GM23338 (cell line): Measurements from ENCODE around the gene EFR3B.

ENCODE experiments used
- CREB1 ChIP-seq: fragments of 250-450 bp; sonication (Bioruptor Pico); IDR thresholded peaks from 2 replicates; pipeline ENCODE4 v1.5.0; 2020; ENCODE audit warnings: low read depth, mild to moderate bottlenecking, moderate library complexity
- EZH2 ChIP-seq: fragments of 200-600 bp; sonication (generic); IDR thresholded peaks from one replicate; pipeline ENCODE4 v1.8.0; 2017; ENCODE audit warnings: antibody characterized with exemption, mild to moderate bottlenecking, low read depth; ENCODE audit not compliant: unreplicated experiment
- EZH2phosphoT487 ChIP-seq: fragments of 200-600 bp; sonication (generic); IDR thresholded peaks from one replicate; pipeline ENCODE4 v1.8.1; 2018; ENCODE audit warnings: antibody characterized with exemption; ENCODE audit not compliant: unreplicated experiment
- JUNB ChIP-seq: IDR thresholded peaks from one replicate; pipeline ENCODE4 v1.6.1; 2016; ENCODE audit warnings: antibody characterized with exemption; ENCODE audit not compliant: unreplicated experiment
- NANOG ChIP-seq: IDR thresholded peaks from 2 replicates; pipeline ENCODE4 v1.6.1; 2016; ENCODE audit warnings: antibody characterized with exemption, borderline replicate concordance
- POLR2AphosphoS5 ChIP-seq: IDR thresholded peaks from 2 replicates; pipeline ENCODE4 v1.6.1; 2016; ENCODE audit warnings: antibody characterized with exemption, low read depth
- REST ChIP-seq: IDR thresholded peaks from one replicate; pipeline ENCODE4 v1.6.1; 2018; ENCODE audit warnings: antibody characterized with exemption; ENCODE audit not compliant: unreplicated experiment
- ZNF114 ChIP-seq: fragments of 250-450 bp; sonication (Bioruptor Pico); IDR thresholded peaks from 2 replicates; pipeline ENCODE4 v1.5.0; 2020; ENCODE audit warnings: mild to moderate bottlenecking, moderate library complexity
- TF ChIP-seq, protein P1 (sequence below), 2 experiments: fragments of 200-600 bp in 1 of 2; sonication (generic) in 1 of 2; conservative IDR thresholded peaks; 2 replicates each; pipeline versions ENCODE4 v1.5.1 to v1.6.1; 2016 to 2017; ENCODE audit warnings: antibody characterized with exemption in 2 of 2, low read depth in 2 of 2, mild to moderate bottlenecking in 2 of 2, moderate library complexity in 1 of 2
- TF ChIP-seq, protein P2 (sequence below): IDR thresholded peaks from 2 replicates; pipeline ENCODE4 v1.6.1; 2016; ENCODE audit warnings: antibody characterized with exemption

GRCh38 chr2:25115249-25115883 is 73.5 kb downstream of the EFR3B start:
- TF ChIP-seq, protein P1, sequence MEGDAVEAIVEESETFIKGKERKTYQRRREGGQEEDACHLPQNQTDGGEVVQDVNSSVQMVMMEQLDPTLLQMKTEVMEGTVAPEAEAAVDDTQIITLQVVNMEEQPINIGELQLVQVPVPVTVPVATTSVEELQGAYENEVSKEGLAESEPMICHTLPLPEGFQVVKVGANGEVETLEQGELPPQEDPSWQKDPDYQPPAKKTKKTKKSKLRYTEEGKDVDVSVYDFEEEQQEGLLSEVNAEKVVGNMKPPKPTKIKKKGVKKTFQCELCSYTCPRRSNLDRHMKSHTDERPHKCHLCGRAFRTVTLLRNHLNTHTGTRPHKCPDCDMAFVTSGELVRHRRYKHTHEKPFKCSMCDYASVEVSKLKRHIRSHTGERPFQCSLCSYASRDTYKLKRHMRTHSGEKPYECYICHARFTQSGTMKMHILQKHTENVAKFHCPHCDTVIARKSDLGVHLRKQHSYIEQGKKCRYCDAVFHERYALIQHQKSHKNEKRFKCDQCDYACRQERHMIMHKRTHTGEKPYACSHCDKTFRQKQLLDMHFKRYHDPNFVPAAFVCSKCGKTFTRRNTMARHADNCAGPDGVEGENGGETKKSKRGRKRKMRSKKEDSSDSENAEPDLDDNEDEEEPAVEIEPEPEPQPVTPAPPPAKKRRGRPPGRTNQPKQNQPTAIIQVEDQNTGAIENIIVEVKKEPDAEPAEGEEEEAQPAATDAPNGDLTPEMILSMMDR (conservative IDR thresholded peaks at IDR 0.05; ENCODE audit: low read depth in 2 of 2), result no peak
- no peak for TF ChIP-seq POLR2AphosphoS5
- TF ChIP-seq EZH2, result no peak
- no peak for TF ChIP-seq EZH2phosphoT487
- TF ChIP-seq, protein P2, sequence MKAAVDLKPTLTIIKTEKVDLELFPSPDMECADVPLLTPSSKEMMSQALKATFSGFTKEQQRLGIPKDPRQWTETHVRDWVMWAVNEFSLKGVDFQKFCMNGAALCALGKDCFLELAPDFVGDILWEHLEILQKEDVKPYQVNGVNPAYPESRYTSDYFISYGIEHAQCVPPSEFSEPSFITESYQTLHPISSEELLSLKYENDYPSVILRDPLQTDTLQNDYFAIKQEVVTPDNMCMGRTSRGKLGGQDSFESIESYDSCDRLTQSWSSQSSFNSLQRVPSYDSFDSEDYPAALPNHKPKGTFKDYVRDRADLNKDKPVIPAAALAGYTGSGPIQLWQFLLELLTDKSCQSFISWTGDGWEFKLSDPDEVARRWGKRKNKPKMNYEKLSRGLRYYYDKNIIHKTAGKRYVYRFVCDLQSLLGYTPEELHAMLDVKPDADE, result no peak
- no peak for TF ChIP-seq CREB1 (CRISPR knock-in tag)
- TF ChIP-seq REST, result no peak
- no peak for TF ChIP-seq JUNB
- TF ChIP-seq NANOG, result no peak
- no peak for TF ChIP-seq ZNF114 (CRISPR knock-in tag)
